ENCODE data around the gene KCNJ14.

Gene KCNJ14

DNA sequence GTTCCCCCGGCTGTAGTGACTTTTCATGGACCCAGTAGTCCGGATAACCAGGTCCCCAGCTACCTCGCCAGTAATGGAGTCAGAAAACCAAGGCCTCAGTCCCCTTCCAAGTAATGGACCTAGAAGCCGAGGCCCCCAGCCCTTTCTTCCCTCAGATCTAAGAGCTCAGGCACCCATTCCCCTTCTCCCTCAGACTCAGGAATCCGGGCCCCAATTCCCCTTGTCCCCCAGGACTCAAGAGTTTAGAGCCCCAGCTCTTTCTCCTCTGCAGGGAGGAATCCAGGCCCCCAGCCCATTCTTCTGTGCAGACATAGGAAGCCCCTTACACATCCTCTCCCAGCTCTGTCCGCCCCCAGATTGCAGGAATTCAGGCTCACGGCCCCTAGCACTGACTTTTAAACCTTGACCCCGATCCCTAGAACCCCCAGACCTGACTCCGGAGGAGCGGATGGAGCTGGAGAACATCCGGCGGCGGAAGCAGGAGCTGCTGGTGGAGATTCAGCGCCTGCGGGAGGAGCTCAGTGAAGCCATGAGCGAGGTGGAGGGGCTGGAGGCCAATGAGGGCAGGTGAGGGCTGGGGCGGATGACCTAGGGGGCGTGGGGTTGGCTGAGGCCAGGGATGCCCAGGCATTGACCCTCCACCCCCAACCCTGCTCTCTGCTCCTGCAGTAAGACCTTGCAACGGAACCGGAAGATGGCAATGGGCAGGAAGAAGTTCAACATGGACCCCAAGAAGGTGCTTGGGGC, 14.7 kb downstream of the KCNJ14 start:
- FAIRE-seq (no peak), DNase-seq (ENCODE audit: insufficient read length, low spot score) (no peak)

DNA sequence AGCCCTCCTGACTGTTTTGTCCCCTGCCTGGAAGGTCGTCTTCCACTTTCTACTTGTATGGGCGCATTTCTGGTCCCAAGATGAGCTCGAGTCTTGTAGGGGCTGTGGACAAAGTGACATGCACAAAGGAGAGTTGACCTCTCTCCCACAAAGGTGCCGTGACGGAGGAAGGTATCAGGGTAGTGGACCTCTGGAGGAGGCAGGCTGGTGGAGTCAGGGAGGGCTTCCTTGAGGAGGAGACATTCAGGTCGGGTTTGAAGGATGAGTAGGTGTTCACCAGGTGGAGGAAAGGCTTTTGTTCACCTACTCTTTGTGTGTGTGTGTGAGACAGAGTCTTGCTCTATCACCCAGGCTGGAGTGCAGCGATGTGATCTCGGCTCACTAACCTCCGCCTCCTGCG, 15.5 kb downstream of the KCNJ14 start:
- DNase-seq (ENCODE audit: insufficient read length, low spot score) (no peak), FAIRE-seq (no peak)

DNA sequence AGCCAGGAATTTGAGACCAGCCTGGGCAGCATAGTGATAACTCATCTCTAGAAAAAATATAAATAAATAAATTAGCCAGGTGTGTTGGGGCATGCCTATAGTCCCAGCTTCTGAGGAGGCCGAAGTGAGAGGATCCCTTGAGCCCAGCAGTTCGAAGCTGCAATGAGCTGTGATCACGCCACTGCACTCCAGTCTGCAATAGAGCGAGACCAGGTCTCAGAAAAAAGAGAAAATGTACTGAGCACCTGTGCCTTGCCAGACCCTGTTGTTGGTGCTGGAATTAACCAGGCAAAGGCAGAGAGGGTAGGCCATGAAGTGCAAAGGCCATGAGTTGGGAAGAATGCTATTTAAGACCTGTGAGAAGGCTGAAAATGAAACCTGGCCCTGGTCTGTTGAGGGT, 16.5 kb downstream of the KCNJ14 start:
- DNase-seq (ENCODE audit: insufficient read length, low spot score) (no peak), FAIRE-seq (no peak)

DNA sequence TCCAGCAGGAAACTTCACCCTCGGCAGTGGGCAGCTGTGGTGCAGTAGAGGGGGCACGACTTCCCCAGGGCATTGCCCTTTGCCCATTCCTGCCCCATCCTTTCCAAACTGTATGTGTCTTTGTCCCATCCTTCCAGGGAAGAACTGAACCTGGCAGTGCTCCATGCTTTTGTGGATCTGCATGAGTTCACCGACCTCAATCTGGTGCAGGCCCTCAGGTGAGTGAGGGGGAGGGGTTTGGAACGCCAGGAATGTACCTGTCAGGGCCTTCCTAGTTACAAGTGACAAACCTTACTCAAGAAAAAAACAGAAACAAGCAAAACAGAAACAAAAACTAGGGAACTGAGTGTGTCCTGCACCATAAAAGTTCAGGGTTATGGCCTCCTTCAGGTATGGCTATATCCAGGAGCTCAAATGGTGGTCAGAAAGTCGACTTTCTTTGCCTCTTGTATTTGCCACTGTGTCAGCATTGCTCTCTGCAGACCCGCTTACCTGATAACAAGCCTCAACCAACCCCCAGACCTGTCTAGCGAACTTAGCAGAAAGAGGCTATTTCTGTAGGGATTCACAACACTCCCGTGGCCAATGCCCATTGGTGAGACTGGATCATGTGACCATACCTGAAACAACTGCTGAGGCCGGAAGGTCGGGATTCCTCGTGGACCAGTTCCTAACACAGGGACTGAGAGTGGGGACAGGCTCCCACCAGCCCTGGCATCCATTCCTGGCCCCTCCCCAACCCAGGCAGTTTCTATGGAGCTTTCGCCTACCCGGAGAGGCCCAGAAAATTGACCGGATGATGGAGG, 18.0 kb downstream of the KCNJ14 start:
- DNase-seq (ENCODE audit: insufficient read length, low spot score) (no peak), FAIRE-seq (no peak)

DNA sequence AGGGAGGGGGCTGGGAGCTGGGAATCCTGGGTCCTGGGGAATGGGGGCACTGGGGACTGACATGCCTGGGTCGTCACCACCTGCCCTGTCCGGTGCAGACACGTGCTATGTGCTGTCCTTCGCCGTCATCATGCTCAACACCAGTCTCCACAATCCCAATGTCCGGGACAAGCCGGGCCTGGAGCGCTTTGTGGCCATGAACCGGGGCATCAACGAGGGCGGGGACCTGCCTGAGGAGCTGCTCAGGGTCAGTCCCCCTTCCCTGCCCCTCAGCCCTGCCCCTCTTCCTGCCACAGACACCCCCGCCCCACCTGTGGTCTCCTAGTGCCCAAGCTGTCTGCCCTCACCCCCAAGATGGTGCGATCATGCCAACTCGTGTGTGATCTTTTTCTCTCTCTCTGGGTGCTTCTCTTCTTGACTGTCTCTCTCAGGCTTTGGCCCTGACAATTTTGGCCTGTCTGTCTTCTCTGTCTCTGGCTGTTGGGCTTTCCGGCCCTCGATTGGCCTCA, 18.8 kb downstream of the KCNJ14 start:
- no peak for FAIRE-seq
- no peak for DNase-seq (ENCODE audit: insufficient read length, low spot score)

DNA sequence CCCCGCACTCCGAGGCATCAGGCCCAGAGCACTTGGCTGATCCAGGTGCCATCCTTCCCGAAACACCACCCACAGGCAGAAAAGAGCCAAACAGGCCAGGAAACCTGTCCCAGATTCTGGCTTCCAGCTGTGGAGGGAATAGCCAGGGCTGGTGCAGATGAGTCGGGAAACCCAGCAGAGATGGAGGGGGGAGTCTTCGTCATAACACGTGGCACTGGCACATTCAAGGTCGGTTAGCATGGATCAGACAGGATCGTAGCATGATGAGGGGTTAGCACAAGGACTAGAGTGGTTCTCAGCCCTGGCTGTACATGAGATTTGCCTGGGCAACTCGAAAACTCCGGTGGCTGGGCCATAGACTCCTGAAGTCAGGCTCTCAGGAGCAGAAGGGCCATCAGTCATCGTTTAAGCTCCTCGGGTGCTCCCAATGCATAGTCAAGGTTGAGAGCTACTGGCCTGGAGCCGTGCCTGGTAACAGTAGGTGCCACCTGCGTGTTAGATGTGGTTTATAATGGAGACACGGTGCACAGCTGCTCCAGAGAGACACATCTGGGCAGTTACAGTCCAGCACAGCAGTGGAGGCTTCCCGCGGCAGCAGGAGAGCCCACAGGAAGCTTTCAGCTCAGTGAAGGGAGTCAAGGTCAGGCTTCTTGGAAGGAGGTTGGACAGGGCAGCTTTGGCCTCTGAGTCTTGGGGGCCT, 20.1 kb downstream of the KCNJ14 start:
- DNase-seq (ENCODE audit: insufficient read length, low spot score): no peak
- FAIRE-seq: no peak

DNA sequence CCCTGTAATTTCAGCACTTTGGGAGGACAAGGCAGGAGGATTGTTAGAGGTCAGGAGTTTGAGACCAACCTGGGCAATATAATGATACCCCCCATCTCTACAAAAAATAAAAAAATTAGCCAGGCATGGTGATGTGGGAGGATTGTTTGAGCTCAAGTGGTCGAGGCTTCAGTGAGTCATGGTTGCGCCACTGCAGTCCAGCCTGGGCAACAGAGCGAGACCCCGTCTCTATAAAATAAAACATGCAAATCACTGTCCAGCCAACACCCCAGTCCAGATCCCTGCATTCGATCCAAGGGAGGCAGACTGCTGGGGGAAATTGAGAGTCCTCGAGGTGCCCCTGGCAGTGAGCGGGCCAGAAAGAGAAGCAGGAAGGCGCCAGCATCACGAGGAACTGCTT, 20.8 kb downstream of the KCNJ14 start:
- no peak for FAIRE-seq
- DNase-seq (ENCODE audit: insufficient read length, low spot score): no peak

DNA sequence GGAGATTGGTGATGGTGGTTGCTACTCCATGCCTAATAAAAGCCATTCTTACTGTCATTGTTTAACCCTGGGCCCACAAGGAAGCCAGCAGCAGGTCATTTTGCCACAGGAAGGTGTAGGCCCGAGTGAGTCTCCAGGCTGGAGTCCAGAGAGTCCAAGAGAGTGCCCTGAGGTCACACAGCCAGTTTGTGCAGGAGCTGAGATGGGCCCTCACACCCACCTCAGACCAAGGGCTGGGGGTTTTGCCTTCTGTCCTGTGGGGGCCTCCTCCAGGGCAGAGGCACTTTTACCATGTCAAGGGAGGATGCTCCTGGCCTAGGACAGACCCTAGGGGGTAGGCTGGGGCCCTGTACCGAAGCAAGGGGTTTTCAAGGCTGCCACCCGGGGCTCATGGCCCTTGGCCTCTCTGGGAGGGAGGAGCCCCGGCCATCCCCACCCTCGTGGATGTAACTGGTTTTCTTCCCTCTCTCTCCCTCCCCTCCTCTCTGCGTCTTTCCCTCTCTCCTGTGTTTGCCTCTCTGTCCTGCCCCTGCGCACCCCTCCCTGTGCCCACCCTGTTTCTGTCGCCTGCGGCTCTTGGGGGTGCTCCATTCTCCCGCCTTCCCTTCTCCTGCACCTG, 21.8 kb downstream of the KCNJ14 start:
- DNase-seq (ENCODE audit: insufficient read length, low spot score) (no peak), FAIRE-seq (no peak)

DNA sequence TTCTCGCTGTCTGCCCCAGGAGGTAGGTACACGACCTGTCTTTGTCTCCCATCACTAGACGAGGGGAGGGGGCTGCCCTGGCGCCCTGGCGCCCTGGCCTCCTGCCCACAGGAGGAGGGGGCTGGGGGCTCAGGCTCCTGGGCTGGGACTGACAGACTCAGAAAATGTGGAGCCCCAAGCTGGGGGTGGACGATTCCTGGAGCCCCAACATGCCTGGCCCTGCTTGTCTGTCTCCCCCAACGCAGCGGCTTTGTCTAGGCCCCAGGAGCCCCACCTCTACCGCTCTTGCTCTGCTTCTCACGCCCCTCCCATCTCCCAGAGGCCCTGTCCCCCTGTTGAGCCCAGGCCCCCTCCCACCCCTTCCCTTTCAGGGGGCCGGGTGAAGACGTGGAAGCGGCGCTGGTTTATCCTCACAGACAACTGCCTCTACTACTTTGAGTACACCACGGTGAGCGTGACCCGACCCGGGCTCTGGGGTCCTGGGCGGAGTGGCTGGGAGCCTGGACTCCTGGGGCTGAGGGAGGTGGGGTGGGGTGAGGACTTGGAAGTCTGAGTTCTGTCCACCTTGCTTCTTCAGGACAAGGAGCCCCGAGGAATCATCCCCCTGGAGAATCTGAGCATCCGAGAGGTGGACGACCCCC, 22.4 kb downstream of the KCNJ14 start:
- FAIRE-seq: no peak
- no peak for DNase-seq (ENCODE audit: insufficient read length, low spot score)

DNA sequence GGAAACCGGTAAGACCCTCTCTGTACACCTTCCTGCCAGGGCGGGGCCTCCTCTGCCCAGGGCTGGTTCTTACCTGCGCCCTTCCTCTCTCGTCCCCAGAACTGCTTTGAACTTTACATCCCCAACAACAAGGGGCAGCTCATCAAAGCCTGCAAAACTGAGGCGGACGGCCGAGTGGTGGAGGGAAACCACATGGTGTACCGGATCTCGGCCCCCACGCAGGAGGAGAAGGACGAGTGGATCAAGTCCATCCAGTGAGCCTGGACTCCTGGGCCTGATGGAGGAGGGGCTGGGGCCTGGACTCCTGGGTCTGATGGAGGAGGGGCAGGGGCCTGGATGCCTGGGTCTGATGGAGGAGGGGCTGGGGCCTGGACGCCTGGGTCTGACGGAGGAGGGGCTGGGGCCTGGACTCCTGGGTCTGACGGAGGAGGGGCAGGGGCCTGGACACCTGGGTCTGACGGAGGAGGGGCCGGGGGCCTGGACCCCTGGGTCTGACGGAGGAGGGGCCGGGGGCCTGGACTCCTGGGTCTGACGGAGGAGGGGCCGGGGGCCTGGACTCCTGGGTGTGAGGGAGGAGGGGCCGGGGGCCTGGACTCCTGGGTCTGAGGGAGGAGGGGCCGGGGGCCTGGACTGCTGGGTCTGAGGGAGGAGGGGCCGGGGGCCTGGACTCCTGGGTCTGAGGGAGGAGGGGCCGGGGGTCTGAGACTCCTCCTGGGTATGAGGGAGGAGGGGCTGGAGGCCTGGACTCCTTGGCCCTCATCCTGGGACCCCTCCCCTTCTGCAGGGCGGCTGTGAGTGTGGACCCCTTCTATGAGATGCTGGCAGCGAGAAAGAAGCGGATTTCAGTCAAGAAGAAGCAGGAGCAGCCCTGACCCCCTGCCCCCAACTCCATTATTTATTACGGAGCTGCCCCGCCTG, 23.2 kb downstream of the KCNJ14 start:
- FAIRE-seq (no peak), DNase-seq (ENCODE audit: insufficient read length, low spot score) (no peak)

DNA sequence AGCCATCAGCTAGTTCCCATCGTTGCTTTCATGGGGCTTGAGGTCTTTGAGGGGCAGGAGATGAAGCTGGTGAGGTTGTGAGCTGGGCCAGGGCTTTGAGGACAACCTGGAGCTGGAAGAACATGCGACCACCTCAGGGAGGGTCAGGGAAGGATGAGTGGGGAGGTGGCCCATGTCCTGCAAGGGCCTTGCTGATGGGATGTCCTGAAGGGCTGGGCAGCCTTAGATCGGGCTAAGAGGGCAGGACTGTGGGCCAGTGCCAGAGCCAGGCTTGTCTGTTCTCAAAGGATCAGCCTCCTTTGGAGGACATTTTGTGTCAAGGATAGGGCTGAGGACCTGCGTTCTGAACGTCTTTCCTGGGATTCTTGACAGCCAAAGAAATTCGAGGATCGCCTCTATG, 24.3 kb downstream of the KCNJ14 start:
- FAIRE-seq (no peak), DNase-seq (ENCODE audit: insufficient read length, low spot score) (no peak)

DNA sequence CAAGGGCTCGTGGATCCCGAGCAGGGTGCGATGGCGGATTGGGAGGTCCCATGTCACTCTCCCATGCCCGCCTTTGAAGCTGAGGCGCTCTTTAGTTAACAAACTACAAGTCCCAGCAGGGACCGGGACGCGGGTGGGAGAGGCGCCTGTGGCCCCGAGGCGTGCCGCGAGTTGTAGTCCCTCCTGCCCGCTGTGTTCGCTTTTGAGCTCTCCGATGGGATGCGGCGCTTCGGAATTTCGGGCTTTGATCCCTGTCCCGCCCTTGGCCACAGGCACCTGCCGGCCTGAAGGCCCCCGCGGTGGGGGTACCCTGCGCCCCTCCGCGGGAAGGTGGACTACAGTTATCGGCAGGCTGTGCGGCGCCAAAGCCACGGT, 24.8 kb downstream of the KCNJ14 start:
- no peak for DNase-seq (ENCODE audit: insufficient read length, low spot score)
- no peak for FAIRE-seq

DNA sequence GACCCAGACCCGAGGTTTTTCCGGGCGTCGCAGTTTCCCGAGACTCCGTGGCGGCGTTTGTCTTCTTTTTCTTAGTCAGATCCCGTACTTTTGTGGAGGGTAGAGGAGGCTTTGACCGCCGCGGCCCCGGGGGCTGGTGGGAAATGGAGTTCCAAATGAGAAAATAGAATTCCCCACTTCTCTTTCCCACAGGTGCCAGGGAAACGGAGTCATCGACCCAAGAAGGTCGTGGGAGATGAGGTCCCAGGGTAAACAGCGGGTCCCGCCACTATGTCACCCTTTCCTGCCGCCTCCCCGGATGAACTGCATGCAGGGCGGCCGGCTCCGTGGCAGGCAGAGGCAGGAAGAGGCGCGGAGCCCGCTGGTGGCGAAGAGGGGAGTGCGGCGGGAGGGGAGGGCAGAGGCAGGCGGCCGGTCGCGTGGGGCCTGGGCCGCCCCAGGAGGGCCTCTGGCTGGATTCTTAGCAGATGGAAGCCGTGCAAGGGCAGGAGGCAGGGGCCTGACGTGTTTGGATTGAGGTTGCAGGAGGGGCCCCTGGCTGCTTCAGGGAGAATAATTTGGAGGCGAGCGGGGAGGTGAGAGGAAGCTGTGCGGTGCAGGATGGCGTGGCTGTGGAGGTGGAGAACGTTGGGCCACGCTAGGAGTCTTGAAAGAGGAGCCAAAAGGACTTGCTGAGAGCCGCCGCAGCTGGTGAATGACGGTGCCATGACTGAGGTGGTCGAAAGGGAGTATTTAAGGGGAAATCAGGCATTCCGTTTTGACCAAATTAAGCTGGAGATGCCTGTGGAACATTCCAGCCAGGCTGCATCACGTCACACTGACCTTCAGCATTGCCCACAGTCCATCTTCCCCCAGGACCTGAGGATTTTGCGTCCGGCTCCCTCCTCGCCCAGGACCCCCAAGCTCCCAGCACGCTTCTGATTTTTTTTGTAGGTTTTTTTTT, 25.5 kb downstream of the KCNJ14 start:
- DNase-seq (ENCODE audit: insufficient read length, low spot score) (no peak), FAIRE-seq (no peak)

DNA sequence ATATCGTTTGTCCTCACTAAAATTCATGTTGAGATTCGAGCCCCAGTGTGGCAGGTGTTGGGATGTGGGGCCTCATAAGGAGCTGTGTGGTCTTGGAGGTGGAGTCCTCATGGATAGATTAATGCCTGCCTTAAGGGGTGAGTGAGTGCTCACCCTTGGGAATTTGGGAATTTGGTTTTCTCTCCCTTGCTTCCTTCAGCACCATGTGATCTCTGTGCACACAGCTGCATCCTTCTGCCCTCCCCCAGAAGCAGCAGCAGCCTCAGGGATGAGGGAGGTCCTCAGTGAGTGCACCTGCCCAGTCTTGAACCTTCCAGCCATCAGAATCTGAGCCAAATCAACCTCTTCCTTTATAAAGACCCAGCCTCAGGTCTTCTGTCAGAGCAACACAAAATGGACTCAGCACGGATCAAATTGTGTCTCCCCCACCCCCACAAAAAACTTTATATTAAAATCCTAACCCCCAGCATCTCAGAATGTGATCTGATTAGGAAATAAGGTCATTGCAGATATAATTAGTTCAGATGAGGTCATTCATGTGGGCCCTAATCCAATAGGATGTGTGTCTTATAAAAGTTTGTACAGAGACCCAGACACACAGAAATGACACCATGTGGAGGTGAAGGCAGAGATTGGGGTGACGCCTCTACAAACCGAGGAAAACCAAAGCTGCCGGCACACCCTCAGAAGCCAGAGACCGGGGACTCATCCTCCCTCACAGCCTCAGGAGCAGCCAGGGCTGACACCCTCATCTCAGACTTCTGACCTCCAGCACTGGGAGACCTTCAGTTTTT, 26.7 kb downstream of the KCNJ14 start:
- DNase-seq (ENCODE audit: insufficient read length, low spot score) (no peak), FAIRE-seq (no peak)

DNA sequence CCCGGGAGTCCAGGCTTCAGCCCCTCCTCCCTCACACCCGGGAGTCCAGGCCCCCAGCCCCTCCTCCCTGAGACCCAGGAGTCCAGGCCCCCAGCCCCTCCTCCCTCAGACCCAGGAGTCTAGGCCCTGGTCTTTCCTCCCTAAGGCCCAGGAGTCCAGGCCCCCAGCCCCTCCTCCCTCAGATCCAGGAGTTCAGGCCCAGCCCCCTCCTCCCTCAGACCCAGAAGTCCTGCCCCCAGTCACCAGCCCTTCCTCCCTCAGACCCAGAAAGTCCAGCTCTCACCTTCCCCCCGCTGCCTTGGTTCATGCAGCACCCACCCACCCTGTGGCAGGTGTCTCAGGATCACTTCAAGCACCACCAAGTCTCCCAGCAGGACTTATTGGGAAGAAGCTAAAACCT, 27.9 kb downstream of the KCNJ14 start:
- FAIRE-seq: no peak
- DNase-seq (ENCODE audit: insufficient read length, low spot score): no peak

DNA sequence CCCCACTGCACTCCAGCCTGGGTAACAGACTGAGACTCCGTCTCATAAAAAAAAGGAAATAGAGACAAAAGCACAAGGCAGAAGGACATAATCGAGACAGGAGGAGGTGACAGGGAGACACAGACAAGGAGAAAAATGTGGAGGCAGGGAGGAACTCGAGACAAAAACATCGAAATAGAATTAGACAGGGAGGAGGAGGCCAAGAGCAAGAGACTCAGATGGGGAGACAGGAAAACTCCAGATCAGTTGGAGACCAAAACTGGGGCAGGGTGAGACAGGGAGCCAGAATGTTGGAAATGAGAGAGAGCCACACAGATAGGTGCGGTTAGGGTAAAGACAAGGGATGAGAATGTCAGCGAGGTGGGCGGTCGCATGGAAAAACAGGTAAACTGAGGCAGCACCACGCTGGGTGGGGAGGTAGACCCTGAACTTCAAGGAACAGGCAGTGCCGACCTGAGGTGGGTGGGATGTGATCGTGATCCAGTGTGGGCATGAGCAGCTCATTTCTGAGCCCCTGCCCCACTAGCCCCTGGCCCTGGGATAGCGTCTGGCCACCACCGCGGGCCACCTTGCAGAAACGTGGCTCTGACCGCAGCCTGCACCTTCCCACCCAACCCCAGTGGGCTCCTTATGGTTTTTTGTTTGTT, 29.0 kb downstream of the KCNJ14 start:
- DNase-seq (ENCODE audit: insufficient read length, low spot score) (no peak), FAIRE-seq (no peak)

DNA sequence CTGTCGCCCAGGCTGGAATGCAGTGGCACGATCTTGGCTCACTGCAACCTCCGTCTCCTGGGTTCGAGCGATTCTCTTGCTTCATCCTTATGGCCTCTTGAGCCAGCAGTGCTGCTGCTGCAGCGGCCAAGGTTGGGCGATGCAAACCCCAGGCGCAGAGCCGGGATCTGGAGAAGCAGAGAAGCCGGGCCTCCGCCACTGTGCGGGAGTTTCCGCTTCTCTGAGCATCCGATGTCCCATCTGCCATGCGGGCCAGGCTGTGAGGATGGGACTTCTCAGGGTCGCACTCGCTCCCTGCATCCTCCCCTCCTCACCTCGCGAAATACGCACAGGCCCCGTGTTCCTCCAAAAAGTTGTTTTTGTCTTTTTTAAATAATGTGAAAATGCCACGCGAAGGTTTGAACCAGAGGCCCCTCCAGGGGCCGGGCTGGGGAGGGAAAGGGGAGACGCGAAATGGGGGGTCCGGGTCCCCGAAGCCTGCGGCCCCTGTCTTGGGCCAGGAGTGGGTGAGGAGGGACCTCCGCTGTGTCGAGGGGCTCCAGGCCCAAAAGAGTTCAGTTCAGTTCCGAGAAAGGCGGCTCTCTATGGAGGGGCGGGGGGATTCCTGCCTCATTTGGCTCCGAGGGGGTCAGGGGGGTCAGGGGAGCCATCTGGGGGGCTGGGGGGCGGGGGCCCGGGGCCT, 29.7 kb downstream of the KCNJ14 start:
- FAIRE-seq: no peak
- DNase-seq (ENCODE audit: insufficient read length, low spot score): no peak

Measured in GM19239 (cell line).